ENCODE data around the gene KIAA1328.
A peak's percentile ranks its signal among the peaks of the same experiment; 100 is the strongest.
"Not testable (repeated sequence)": the region's sequence is repeated elsewhere in the genome, so short reads cannot be mapped to it uniquely, and the experiment has no call there.

KIAA1328 gene

GRCh38 chr18:37160038-37160820, 331.3 kb downstream of the KIAA1328 start:
- Histone ChIP-seq H3K9ac (ENCODE audit: low read length) (no peak overlapping the region), H3K27me3 (ENCODE audit: control insufficient read depth, insufficient read depth, low read length) (no peaks in the 10 kb centered on the region), H3K4me1 (ENCODE audit: control insufficient read depth, low read depth, low read length) (peaks cover 52% of the 10 kb centered on the region), H3K9me3 (ENCODE audit: control insufficient read depth, low read depth, low read length) (no peaks in the 10 kb centered on the region), H3K27ac (ENCODE audit: low read length) (peak overlapping the region; percentile 17), H3K36me3 (ENCODE audit: control insufficient read depth, low read depth, low read length) (no peaks in the 10 kb centered on the region), H3K4me3 (ENCODE audit: low read length) (peak overlapping the region; percentile 9)

GRCh38 chr18:37161491-37161890, 332.6 kb downstream of the KIAA1328 start:
- H3K9ac ChIP-seq (ENCODE audit: low read length): no peak overlapping the region
- H3K27ac ChIP-seq (ENCODE audit: low read length): no peak overlapping the region
- H3K9me3 ChIP-seq (ENCODE audit: control insufficient read depth, low read depth, low read length): no peaks in the 10 kb centered on the region
- H3K4me1 ChIP-seq (ENCODE audit: control insufficient read depth, low read depth, low read length): peaks cover 48% of the 10 kb centered on the region
- no peak overlapping the region for H3K4me3 ChIP-seq (ENCODE audit: low read length)
- H3K27me3 ChIP-seq (ENCODE audit: control insufficient read depth, insufficient read depth, low read length): no peaks in the 10 kb centered on the region
- no peaks in the 10 kb centered on the region for H3K36me3 ChIP-seq (ENCODE audit: control insufficient read depth, low read depth, low read length)

GRCh38 chr18:37162551-37162950, 333.6 kb downstream of the KIAA1328 start:
- no peak overlapping the region for H3K4me3 ChIP-seq (ENCODE audit: low read length)
- no peaks in the 10 kb centered on the region for H3K36me3 ChIP-seq (ENCODE audit: control insufficient read depth, low read depth, low read length)
- no peaks in the 10 kb centered on the region for H3K27me3 ChIP-seq (ENCODE audit: control insufficient read depth, insufficient read depth, low read length)
- peaks cover 54% of the 10 kb centered on the region for H3K4me1 ChIP-seq (ENCODE audit: control insufficient read depth, low read depth, low read length)
- H3K9ac ChIP-seq (ENCODE audit: low read length): no peak overlapping the region
- no peaks in the 10 kb centered on the region for H3K9me3 ChIP-seq (ENCODE audit: control insufficient read depth, low read depth, low read length)
- H3K27ac ChIP-seq (ENCODE audit: low read length): no peak overlapping the region

- no peak overlapping the region for H3K9ac ChIP-seq (ENCODE audit: low read length)
- H3K4me1 ChIP-seq (ENCODE audit: control insufficient read depth, low read depth, low read length): peaks cover 54% of the 10 kb centered on the region
- no peak overlapping the region for H3K27ac ChIP-seq (ENCODE audit: low read length)
- H3K4me3 ChIP-seq (ENCODE audit: low read length): no peak overlapping the region
- H3K27me3 ChIP-seq (ENCODE audit: control insufficient read depth, insufficient read depth, low read length): no peaks in the 10 kb centered on the region
- no peaks in the 10 kb centered on the region for H3K9me3 ChIP-seq (ENCODE audit: control insufficient read depth, low read depth, low read length)
- no peaks in the 10 kb centered on the region for H3K36me3 ChIP-seq (ENCODE audit: control insufficient read depth, low read depth, low read length)
Measured at GRCh38 chr18:37163119-37163518, 334.2 kb downstream of the KIAA1328 start.

- H3K9ac ChIP-seq (ENCODE audit: low read length): no peak overlapping the region
Measured at GRCh38 chr18:37166491-37166890, 337.6 kb downstream of the KIAA1328 start.

GRCh38 chr18:37166966-37167365, 338.0 kb downstream of the KIAA1328 start:
- H3K27me3 ChIP-seq (ENCODE audit: control insufficient read depth, insufficient read depth, low read length); H3K27ac ChIP-seq (ENCODE audit: low read length); H3K9ac ChIP-seq (ENCODE audit: low read length); H3K9me3 ChIP-seq (ENCODE audit: control insufficient read depth, low read depth, low read length); H3K4me3 ChIP-seq (ENCODE audit: low read length); H3K36me3 ChIP-seq (ENCODE audit: control insufficient read depth, low read depth, low read length): not testable (repeated sequence)
- H3K4me1 ChIP-seq (ENCODE audit: control insufficient read depth, low read depth, low read length): peaks cover 18% of the 10 kb centered on the region

More at GRCh38 chr18:37166491-37166890, 337.6 kb downstream of the KIAA1328 start:
- no peaks in the 10 kb centered on the region for H3K36me3 ChIP-seq (ENCODE audit: control insufficient read depth, low read depth, low read length)
- no peaks in the 10 kb centered on the region for H3K9me3 ChIP-seq (ENCODE audit: control insufficient read depth, low read depth, low read length)
- H3K4me1 ChIP-seq (ENCODE audit: control insufficient read depth, low read depth, low read length): peaks cover 23% of the 10 kb centered on the region
- no peak overlapping the region for H3K4me3 ChIP-seq (ENCODE audit: low read length)
- no peaks in the 10 kb centered on the region for H3K27me3 ChIP-seq (ENCODE audit: control insufficient read depth, insufficient read depth, low read length)
- H3K27ac ChIP-seq (ENCODE audit: low read length): no peak overlapping the region

- no peak overlapping the region for H3K4me3 ChIP-seq (ENCODE audit: low read length)
- H3K27me3 ChIP-seq (ENCODE audit: control insufficient read depth, insufficient read depth, low read length): no peaks in the 10 kb centered on the region
- H3K9ac ChIP-seq (ENCODE audit: low read length): no peak overlapping the region
- no peak overlapping the region for H3K27ac ChIP-seq (ENCODE audit: low read length)
- no peaks in the 10 kb centered on the region for H3K36me3 ChIP-seq (ENCODE audit: control insufficient read depth, low read depth, low read length)
- peaks cover 17% of the 10 kb centered on the region for H3K4me1 ChIP-seq (ENCODE audit: control insufficient read depth, low read depth, low read length)
- no peaks in the 10 kb centered on the region for H3K9me3 ChIP-seq (ENCODE audit: control insufficient read depth, low read depth, low read length)
Measured at GRCh38 chr18:37170984-37171383, 342.1 kb downstream of the KIAA1328 start.

GRCh38 chr18:37173384-37173783, 344.5 kb downstream of the KIAA1328 start:
- Histone ChIP-seq H3K9ac (ENCODE audit: low read length) (no peak overlapping the region), H3K9me3 (ENCODE audit: control insufficient read depth, low read depth, low read length) (no peaks in the 10 kb centered on the region), H3K4me3 (ENCODE audit: low read length) (no peak overlapping the region), H3K27ac (ENCODE audit: low read length) (no peak overlapping the region), H3K4me1 (ENCODE audit: control insufficient read depth, low read depth, low read length) (peaks cover 25% of the 10 kb centered on the region), H3K27me3 (ENCODE audit: control insufficient read depth, insufficient read depth, low read length) (no peaks in the 10 kb centered on the region), H3K36me3 (ENCODE audit: control insufficient read depth, low read depth, low read length) (no peaks in the 10 kb centered on the region)

- H3K4me3 ChIP-seq (ENCODE audit: low read length): no peak overlapping the region
- no peaks in the 10 kb centered on the region for H3K27me3 ChIP-seq (ENCODE audit: control insufficient read depth, insufficient read depth, low read length)
- H3K9ac ChIP-seq (ENCODE audit: low read length): peak overlapping the region; percentile 16
- no peaks in the 10 kb centered on the region for H3K36me3 ChIP-seq (ENCODE audit: control insufficient read depth, low read depth, low read length)
- H3K9me3 ChIP-seq (ENCODE audit: control insufficient read depth, low read depth, low read length): no peaks in the 10 kb centered on the region
- no peak overlapping the region for H3K27ac ChIP-seq (ENCODE audit: low read length)
- H3K4me1 ChIP-seq (ENCODE audit: control insufficient read depth, low read depth, low read length): peaks cover 25% of the 10 kb centered on the region
Measured at GRCh38 chr18:37175727-37176620, 347.0 kb downstream of the KIAA1328 start.

GRCh38 chr18:37176621-37176934, 347.7 kb downstream of the KIAA1328 start:
- H3K4me1 ChIP-seq (ENCODE audit: control insufficient read depth, low read depth, low read length): peaks cover 28% of the 10 kb centered on the region
- no peaks in the 10 kb centered on the region for H3K27me3 ChIP-seq (ENCODE audit: control insufficient read depth, insufficient read depth, low read length)
- H3K9ac ChIP-seq (ENCODE audit: low read length): no peak overlapping the region
- no peak overlapping the region for H3K4me3 ChIP-seq (ENCODE audit: low read length)
- H3K27ac ChIP-seq (ENCODE audit: low read length): no peak overlapping the region
- no peaks in the 10 kb centered on the region for H3K9me3 ChIP-seq (ENCODE audit: control insufficient read depth, low read depth, low read length)
- no peaks in the 10 kb centered on the region for H3K36me3 ChIP-seq (ENCODE audit: control insufficient read depth, low read depth, low read length)

- H3K9me3 ChIP-seq (ENCODE audit: control insufficient read depth, low read depth, low read length): no peaks in the 10 kb centered on the region
- no peak overlapping the region for H3K27ac ChIP-seq (ENCODE audit: low read length)
- H3K4me1 ChIP-seq (ENCODE audit: control insufficient read depth, low read depth, low read length): peaks cover 28% of the 10 kb centered on the region
- no peaks in the 10 kb centered on the region for H3K36me3 ChIP-seq (ENCODE audit: control insufficient read depth, low read depth, low read length)
- H3K27me3 ChIP-seq (ENCODE audit: control insufficient read depth, insufficient read depth, low read length): no peaks in the 10 kb centered on the region
- no peak overlapping the region for H3K9ac ChIP-seq (ENCODE audit: low read length)
- no peak overlapping the region for H3K4me3 ChIP-seq (ENCODE audit: low read length)
Measured at GRCh38 chr18:37179384-37179783, 350.5 kb downstream of the KIAA1328 start.
